GM19438 (cell line): Measurements from ENCODE around the gene ANXA2R.
A peak's percentile ranks its signal among the peaks of the same experiment; 100 is the strongest.
"Not testable (repeated sequence)": the region's sequence is repeated elsewhere in the genome, so short reads cannot be mapped to it uniquely, and the experiment has no call there.

Experiments
- ATAC-seq: cut with Tn5 transposase; IDR thresholded peaks from one replicate; pipeline ENCODE4 v1.9.1; 2021; ENCODE audit warnings: low read depth; ENCODE audit not compliant: unreplicated experiment

Gene ANXA2R

DNA sequence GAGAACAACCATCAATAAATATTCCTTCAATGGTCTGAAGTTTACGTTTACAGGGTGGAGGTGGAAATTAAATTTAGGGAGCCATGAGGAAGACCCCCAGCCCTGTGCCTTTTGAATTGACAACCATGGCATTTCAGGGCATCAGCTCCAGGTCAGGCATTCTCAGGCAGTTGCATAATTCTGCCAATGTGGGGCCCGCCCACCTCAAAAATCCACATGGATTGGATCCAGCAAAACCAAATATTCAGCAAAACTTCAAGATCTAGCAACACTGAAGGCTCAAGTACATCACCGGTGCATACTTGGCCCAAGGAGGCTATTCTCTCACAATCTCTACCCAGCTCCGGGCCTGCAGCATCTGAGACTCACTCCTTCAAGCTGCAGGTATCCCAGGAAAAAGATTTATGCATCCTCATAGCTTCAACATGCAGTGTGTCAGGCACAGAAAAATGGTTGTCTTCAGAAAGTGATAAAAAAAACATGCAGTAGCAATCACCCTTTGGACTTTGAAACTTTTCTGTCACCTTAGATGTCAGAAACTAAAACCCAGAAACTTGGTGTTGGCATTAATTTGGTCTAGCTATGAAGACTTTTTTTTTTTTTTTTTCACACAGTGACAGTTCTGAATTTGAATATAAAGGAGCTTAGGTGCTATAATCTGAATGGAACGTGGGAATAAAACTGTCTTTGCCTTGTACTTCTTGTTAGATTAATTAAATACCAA lies 21.4 kb upstream of the ANXA2R start:
- no peak for ATAC-seq

DNA sequence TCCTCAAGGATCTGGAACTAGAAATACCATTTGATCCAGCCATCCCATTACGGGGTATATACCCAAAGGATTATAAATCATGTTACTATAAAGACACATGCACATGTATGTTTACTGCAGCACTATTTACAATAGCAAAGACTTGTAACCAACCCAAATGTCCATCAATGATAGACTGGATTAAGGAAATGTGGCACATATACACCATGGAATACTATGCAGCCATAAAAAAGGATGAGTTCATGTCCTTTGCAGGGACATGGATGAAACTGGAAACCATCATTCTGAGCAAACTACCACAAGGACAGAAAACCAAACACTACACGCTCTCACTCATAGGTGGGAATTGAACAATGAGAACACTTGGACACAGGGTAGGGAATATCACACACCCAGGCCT lies 19.9 kb upstream of the ANXA2R start:
- not testable (repeated sequence) for ATAC-seq

DNA sequence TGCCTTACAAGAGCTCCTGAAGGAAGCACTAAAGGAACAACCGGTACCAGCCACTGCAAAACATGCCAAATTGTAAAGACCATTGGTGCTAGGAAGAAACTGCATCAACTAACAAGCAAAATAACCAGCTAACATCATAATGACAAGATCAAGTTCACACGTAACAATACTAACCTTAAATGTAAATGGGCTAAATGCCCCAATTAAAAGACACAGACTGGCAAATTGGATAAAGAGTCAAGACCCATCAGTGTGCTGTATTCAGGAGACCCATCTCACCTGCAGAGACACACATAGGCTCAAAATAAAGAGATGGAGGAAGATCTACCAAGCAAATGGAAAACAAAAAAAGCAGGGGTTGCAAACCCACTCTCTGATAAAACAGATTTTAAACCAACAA lies 15.0 kb upstream of the ANXA2R start:
- ATAC-seq, result not testable (repeated sequence)

DNA sequence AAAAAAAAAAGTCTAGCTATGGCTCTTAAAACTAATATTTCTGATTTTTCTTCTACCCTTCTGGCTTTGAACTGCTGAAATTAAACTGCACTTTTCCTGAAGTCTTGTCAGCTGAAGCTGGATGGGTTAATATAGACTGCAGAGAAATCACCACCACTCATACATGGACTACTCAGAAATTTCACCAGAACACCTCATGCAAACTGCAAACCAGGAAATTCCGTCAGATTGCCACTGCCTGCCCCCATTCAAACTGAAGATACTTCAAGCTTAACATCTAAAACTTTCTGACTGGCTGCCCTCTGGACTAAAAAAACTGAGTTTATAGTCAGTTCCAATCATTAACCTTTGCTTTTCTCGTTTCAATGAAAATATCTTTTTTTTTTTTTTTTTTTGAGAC lies 11.6 kb upstream of the ANXA2R start:
- ATAC-seq, result no peak

DNA sequence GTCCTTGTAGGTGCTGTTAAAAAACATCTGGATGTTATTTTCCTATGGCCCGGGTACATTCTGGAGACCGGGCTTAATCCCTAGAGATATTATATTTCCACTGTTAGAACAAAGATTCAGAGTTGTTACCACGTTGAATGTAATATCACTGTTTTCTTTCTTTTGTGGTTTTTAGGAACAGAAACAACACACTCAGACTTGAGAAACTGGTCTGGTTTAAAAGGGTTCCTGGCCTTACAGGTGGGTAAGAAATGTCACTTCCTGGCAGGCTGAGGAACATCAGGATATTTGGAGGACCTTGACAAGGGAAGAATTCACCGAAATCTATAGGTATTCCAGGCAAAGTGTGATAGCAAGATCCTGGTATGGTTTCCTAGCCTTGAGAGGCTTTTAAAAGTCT lies 10.3 kb upstream of the ANXA2R start:
- no peak for ATAC-seq

DNA sequence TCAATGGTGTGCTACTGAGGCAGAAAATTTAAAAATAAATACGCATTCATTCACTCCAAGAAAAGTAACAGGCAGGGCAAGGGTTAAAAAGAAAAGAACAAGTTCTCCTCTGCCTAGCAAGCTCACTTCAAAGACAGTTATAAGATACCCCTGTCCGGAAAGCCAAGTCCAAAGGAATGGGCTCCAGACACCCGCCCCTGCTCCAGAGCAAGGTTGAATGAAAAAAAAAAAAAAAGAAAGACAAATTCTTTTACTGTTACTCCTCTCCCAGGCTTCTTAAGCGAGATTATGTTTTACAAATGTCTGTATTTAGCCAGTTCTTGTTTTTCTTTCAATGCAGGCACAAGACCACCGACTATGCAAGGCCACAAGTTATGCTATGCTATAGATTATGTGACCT lies 9.1 kb upstream of the ANXA2R start:
- ATAC-seq, result no peak

DNA sequence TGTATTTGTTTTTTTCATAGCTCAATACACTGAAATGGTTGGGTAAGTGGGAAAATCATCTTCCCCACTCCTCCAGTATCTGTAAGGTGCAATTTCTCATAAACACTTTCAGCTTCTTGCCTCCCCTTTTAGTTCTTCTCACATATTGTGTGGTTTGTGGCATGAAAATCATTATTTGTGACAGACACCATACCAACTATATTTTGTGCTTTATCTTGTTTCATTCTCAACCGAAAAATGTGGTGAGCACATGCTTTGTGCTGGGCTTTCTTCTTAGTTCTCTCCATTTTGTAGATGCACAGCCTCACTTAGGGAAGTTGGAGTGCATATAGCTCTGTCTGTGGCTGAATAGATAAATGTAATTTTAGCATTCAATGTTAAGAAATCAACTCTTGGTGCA lies 6.4 kb upstream of the ANXA2R start:
- ATAC-seq, result no peak

DNA sequence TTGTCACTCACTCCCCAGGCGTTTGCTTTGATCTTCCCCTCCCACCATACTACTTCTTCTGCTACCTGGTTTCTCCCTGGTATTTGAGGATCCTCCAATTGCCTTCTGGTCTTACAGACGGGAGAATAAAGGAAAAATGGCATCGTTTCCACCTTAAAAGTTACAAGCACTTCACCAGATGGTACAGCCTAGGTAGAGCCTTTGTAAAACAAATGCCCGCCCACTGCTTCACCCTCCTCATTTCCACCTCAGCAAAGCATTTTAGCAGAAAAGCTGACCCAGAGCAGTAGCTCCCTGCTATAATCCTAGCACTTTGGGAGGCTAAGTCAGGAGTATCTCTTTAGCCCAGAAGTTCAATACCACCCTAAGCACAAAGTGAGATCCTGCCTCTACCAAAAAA lies 5.1 kb upstream of the ANXA2R start:
- no peak for ATAC-seq

DNA sequence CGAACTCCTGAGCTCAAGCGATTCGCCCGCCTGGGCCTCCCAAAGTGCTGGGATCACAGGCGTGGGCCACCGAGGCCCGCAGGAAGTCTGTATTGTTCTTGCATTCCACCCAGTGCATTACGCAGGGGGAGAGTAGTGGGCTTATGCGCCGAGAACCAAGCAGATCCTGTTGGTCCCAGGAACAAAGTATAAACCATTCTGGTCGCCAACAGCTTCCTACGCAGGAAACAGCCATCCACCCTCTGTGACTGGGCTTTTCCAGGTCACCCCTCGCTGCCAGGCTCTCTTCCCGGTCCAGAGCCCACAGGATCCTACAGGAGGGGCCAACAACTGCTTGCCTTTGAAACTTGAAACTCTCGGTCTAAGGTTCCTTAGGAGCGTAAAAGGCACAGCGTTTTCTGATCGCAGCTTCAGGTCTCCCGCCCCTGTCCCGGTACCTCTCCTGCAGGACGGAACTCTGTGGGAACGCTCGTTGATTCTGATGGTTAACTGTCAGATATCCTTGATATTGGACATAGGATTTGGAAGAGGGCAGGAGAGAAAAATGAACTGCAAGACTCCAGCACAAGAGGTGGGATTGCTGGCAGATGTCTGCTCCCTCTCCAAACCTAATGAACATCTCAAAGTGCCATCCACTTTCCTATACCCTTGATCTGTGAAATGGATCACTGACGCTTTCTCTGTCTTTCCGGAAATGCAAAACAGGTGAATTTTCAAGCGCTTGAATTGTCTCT lies 4.2 kb upstream of the ANXA2R start:
- no peak for ATAC-seq

DNA sequence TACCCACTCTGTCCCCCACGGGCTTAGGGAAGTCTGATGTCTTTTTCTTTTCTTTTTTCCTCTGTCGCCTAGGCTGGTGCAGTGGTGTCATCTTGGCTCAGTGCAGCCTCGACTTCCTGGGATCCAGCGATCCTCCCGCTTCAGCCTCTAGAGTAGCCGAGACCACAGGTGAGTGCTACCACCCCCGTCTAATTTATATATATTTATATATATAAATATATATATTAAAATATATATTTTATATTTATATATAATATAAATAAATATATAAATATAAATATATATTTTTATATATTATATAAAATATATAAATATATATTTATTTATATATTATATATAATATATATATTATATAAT lies 3.3 kb upstream of the ANXA2R start:
- no peak for ATAC-seq

DNA sequence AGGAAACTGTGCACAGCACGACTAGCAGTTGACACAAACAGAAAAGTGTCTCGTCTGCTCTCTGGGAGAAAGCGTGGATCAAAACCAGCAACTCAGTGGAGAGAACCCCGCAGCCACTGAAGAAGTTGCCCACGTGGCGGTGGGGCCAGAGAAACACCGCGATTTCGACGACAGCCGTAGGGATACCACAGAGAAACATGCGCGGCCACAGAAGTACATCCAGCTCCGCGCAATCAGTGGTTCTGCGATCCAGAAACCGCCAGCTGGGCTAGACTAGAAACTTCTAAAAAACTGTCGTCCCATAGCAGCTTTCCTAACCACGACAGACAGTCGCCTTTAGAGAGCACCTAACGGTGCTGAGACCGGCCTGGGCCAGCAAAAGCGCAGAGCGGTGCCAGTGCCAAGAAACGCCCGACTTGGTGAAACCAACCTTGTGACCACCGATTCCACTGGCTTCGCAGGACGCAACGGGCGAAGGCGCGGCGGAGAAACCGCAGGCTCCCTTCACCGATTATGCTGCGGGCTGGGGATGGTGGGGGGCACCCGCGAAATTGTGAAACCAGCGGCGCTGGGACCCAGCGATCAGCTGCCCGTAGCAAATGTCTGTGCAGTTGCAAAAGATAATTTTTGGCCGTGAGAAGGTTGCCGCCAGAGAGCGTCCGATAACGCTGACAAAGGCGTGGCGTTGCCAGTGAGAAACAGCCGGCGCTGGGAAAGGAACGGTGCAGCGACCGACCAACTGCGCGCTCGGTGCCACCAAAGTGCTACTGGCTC lies 2.7 kb upstream of the ANXA2R start:
- ATAC-seq, result peak; percentile 27

DNA sequence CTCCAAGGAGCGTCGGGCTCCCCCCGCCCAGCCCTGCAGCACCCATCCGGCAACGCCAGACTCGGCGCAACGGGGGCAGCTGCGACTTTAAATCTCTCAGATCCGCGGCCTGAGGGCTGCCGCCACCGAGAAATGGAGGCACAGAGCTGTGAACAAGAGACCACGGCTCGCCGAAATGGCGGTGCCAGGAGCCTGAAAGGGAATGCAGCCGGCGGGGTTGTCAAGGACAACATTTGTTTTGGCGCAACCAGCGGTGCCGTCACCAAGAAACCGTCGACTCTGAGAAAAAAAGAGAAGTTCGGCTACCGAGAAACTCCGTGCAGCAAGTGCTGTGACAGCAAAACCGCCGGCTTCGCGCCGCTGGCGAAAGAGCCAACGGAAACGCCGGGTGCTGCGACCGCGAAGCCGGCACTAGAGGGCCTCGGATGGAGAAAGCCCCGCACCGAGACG lies 2.1 kb upstream of the ANXA2R start:
- ATAC-seq, result peak; percentile 24

DNA sequence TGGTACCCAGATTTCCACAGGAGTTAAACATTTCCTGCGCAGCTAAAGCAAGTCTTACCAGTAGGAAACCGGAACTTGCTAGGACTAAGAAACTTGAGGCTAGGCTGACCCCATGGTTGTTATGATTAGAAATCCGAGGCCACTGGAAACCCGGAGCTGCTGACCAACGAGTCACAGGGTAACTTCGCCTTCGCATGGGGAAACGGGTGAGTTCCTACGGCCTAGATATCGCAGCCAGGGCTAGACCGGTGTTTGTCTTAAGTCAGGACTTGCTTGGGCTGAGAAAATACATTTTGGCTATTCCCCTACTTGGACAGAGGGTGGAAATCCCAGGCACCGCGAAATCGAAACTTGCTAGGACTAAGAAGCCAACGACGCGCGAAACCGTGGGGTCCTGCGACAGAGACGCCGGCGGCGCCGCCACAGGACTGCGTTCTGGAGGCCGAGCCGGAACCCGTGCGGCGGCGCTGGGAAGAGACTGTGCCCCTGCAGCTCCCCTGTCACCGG lies 1.6 kb upstream of the ANXA2R start:
- ATAC-seq, result peak; percentile 15

DNA sequence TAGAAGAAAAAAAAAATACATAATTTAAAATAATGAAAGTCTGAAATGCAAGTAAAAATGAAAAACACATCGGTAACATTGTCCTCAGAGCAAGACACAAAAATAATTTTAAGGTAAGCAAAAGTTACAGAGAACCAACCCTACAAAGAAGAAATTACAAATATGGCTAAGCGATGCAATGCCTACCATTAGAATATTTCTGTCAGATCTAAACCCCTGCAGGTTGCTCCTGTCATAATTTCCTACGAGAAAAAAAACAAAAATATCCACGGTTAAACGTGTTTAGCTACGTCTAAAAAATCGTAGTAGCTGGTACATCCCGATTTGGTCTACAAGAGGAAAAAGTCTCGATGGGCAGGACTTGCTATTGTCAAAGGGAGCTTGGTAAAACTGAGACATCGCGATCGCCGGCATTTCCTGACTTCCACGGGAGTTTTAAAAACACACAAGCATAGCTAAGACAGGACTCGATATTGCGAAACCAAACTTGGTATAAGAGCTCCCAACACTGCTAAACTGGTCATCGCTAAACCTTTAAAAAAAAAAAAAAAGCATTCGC lies 1.1 kb upstream of the ANXA2R start:
- no peak for ATAC-seq

DNA sequence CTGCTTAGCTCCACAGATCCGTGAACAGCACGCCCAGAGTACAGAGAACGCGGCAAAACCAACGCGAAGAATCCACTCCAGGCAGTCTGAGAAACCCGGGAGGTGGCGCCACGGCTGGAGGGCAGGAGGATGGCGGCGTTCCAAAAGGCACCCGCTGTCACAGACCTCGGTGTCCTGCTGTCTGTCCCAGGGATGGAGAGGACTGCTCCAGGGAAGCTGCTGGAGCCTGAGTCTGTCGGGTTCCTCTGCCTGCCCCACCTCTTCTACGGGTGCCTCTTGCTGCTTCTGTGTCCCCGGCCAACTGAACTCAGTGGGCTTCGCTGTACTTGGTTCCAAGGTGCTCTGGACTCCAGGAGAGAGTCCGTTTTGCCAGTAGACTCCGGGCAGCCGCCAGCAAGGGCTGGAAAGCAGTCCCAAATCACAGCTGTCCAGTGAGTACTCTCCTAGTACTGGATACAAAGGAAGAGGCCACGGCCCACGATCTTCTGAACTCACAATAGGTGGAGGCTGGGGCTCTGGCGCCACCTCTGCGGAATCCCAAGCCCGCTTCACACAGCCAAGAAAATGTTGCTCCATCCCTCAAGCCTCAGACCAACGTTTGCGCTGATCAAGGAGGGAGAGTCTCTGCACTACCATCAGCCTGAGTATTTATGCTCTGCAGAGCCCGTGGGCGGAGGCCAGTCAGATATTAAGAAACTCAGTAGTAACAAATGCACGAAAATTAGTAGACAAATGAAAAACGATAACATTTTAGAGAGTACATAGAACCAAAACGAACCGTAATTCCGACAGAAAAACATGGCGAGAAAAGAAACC lies 440 bp downstream of the ANXA2R start:
- peak; percentile 15 for ATAC-seq

DNA sequence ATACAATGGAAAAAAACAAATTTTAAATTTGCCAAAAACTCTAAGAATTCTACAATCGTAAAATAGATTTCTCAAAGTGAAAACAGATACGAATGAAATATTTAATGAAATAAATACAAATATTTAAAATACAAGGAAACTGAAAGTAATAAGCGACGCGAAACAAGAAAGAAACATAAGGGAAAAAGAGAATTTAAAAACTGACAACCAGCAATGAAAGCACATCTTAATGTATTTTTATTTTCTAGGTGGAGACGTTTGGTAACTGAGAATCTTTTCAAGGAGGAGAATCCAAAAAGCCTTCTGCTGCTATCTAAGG lies 1.0 kb downstream of the ANXA2R start:
- no peak for ATAC-seq

DNA sequence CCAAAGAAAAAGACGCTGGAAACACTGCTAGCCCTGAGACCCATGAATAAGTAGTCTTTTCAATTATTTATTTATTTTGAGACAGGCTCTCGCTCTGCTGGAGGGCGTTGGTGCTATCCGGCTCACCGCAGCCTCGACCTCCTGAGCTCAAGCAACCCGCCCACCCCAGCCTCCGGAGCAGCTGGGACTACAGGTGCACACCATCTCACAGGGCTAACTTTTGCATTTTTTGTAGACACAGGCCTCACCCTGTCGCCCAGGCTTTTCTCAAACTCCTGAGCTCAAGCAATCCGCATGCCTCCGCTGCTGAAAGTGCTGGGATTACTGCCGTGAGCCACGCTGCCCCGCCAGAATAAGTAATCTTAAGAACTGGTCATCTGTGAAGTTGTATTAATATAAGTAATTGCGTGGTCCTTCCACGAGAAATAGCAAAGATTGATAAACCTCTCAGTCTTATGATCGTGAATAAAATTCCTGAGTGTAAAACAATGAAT lies 1.6 kb downstream of the ANXA2R start:
- no peak for ATAC-seq

DNA sequence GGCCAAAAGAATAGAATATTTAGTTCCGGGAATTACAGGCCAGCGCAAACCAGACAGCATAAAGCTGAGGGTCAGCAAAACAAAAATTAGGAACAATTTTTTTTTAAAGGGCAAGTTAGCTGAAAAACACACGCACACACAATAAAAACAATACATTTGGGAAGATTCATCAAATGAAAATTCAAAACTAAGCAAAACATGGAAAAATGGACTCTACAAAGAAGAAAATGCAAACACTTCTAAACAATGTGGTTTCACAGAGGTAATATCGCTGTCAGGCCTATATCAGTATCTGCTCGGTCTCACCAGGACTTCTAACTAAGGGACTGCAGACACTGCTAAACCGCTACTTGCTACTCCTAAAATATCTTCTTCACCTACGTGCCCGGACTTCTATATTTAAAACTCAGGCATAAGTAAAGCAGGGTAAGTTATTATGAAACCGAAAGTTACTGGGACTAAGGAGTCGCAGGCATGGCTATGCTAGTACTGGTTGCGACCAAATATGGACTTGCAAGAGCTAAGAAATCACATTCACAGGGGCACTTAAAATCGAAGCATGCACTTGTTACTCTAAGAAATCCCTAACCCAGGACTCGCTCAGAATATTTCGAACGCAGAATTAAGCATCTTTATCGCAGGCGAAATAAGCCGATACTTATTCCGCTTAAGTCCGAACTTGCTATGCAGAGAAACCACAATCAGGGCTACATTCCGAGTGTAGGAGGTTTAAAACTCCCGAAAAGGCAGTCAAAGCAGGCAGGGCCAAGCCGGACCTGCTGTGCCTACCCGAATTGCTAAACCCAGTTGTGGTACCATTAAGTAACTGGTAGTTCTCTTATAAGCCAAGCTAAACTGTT lies 2.3 kb downstream of the ANXA2R start:
- no peak for ATAC-seq
